NCI-H146 (cell line): ENCODE data around the gene PRMT7.
A peak's percentile ranks its signal among the peaks of the same experiment; 100 is the strongest.

Source experiments
- DNase-seq: peaks from one replicate; lab custom pipeline; 2025; lab: John Stamatoyannopoulos, UW

PRMT7 gene

GRCh38 chr16:68376590-68376989, 65.8 kb downstream of the PRMT7 start:
- no peak for DNase-seq

- DNase-seq = no peak
Measured at GRCh38 chr16:68377221-68377620, 66.4 kb downstream of the PRMT7 start.

GRCh38 chr16:68377667-68378393, 67.0 kb downstream of the PRMT7 start:
- no peak for DNase-seq

GRCh38 chr16:68378436-68379415, 67.9 kb downstream of the PRMT7 start:
- DNase-seq = no peak

GRCh38 chr16:68379472-68380347, 68.9 kb downstream of the PRMT7 start:
- DNase-seq = no peak

GRCh38 chr16:68380348-68380670, 69.5 kb downstream of the PRMT7 start:
- DNase-seq = no peak

GRCh38 chr16:68380676-68381362, 70.0 kb downstream of the PRMT7 start:
- DNase-seq = no peak

- DNase-seq = no peak
Measured at GRCh38 chr16:68381363-68381724, 70.5 kb downstream of the PRMT7 start.

- no peak for DNase-seq
Measured at GRCh38 chr16:68382296-68382718, 71.5 kb downstream of the PRMT7 start.

- no peak for DNase-seq
Measured at GRCh38 chr16:68383858-68384257, 73.0 kb downstream of the PRMT7 start.

GRCh38 chr16:68384288-68385161, 73.7 kb downstream of the PRMT7 start:
- DNase-seq = peak; percentile 95

GRCh38 chr16:68385371-68385770, 74.6 kb downstream of the PRMT7 start:
- no peak for DNase-seq

GRCh38 chr16:68386628-68387027, 75.8 kb downstream of the PRMT7 start:
- DNase-seq = no peak

- no peak for DNase-seq
Measured at GRCh38 chr16:68387301-68387700, 76.5 kb downstream of the PRMT7 start.

- no peak for DNase-seq
Measured at GRCh38 chr16:68388124-68388523, 77.3 kb downstream of the PRMT7 start.

GRCh38 chr16:68389006-68389405, 78.2 kb downstream of the PRMT7 start:
- no peak for DNase-seq

- DNase-seq = no peak
Measured at GRCh38 chr16:68389750-68390371, 79.0 kb downstream of the PRMT7 start.

GRCh38 chr16:68393333-68393732, 82.5 kb downstream of the PRMT7 start:
- DNase-seq = no peak

GRCh38 chr16:68395167-68395786, 84.5 kb downstream of the PRMT7 start:
- DNase-seq = no peak

GRCh38 chr16:68395815-68396214, 85.0 kb downstream of the PRMT7 start:
- no peak for DNase-seq
